ENCODE data around the gene GLIS1. TPM values are rescaled to one million over a fixed set of nuclear protein-coding genes. Genes with fewer than 3 reads are reported as not detected.

The GLIS1 gene
- total RNA-seq, 1 experiment from 2014 or later: 0.39 TPM

DNA sequence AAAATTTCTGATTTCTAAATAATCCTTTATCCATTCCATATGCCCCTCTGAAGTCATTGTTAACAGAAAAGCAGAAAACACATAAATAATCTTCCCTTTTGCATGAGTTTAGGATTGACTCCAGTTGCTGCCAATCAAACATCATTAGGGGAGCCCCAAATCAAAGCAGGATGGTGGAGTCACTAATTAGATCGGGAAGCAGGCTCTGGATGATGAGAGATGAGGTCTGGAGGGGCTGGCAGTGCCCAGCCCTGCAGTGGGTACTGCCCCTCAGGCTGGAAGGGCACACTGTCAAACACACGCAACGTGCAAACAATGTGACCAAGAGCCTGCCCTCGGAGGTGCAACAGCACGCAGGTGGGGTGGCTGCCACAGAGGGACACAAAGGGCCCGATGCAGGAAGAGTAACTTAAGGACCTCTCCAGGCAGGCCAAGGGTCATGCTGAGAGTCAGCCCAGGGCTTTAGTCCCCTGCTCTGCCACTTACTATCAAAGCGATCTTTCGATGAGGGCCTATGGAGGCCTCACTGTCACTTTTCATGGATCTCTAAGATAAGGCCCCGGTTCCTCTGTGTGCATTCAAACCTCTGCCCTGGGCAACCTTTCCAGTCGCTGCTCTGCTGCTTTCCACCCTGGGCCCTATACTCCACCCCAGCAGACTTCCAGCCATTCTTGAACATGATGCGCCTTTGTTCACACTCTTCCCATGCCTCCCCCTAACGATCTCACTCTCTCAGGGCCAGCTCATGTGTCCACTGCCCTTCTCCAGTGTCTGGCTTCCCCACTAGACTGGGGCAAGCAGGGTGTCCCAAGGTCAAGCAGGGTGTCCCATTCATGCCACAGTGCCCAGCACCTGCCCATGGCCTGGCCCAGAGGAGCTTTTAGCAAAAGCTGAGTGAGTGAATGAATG, 180.9 kb downstream of the GLIS1 start:
- ChIA-PET POLR2A (no interaction called here), RAD21 (ENCODE audit: low non-redundant PET in 1 of 2, low total read pairs in 2 of 2, uncharacterized antibody in 2 of 2, unreplicated experiment in 2 of 2) (no interaction called here), CTCF (no interaction called here)
- no peak overlapping the region for H3K4me3 ChIP-seq (replicated peaks in 1 of 2; ENCODE audit: low read depth in 1 of 2, low read length in 2 of 2)
- H4K20me1 ChIP-seq (ENCODE audit: insufficient read depth): no peaks in the 10 kb centered on the region
- no peaks in the 10 kb centered on the region for H3K9me2 ChIP-seq (ENCODE audit: insufficient read depth)
- H3K79me2 ChIP-seq (ENCODE audit: insufficient read depth, low read length): no peaks in the 10 kb centered on the region
- DNase-seq (ENCODE audit: low read depth, low spot score): no peak
- TF ChIP-seq, protein P1, sequence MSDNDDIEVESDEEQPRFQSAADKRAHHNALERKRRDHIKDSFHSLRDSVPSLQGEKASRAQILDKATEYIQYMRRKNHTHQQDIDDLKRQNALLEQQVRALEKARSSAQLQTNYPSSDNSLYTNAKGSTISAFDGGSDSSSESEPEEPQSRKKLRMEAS (IDR thresholded peaks at IDR 0.05): no peak
- TF ChIP-seq CBX3 (IDR thresholded peaks at IDR 0.05; ENCODE audit: low read depth): no peak
- BruUV-seq (replicated peaks): no TSS peak
- no peaks in the 10 kb centered on the region for H3K4me1 ChIP-seq (ENCODE audit: control insufficient read depth in 1 of 2, insufficient read depth in 2 of 2, low read length in 2 of 2)
- H3K27me3 ChIP-seq (ENCODE audit: insufficient read depth, low read length): peaks cover 4% of the 10 kb centered on the region; the same call in 1 of the 2 replicates
- no peak overlapping the region for H3K9ac ChIP-seq (ENCODE audit: low read length)
- no peaks in the 10 kb centered on the region; a peak in 1 of 4 replicates for H3K9me3 ChIP-seq (ENCODE audit: control insufficient read depth in 1 of 2, insufficient read depth in 1 of 2, low read depth in 1 of 2, low read length in 2 of 2)
- no peaks in the 10 kb centered on the region for H3K36me3 ChIP-seq (ENCODE audit: control insufficient read depth in 1 of 2, insufficient read depth in 2 of 2, low read length in 2 of 2)
- ATAC-seq: no peak
- no peak overlapping the region for H3K27ac ChIP-seq (ENCODE audit: low read depth, low read length)
- H2AFZ ChIP-seq (ENCODE audit: low read depth, low read length, poor library complexity, severe bottlenecking): no peak overlapping the region
- intact Hi-C loops (cut with micrococcal nuclease): no loop called here
- no peak overlapping the region for H3K4me2 ChIP-seq (ENCODE audit: low read length)

DNA sequence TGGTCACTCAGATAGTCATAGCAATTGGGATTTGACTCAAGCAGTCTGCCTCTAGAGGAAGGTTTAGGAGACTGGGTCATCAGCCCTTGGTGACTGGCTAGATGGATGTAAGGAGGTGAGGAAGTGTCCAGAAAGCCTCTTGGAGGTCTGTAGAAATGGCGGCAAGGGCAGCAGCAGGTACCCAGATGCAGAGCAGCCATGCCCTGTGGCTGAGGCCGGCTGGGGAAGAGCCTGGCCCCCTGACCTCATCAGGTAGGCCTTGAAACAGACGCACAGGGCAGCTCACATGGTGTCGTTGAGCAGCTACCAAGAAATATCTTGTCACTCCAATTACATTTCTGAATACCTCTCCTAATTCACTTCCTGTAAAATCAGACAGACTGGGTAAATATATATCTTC, 181.6 kb downstream of the GLIS1 start:
- RAD21 ChIA-PET (ENCODE audit: low non-redundant PET in 1 of 2, low total read pairs in 2 of 2, uncharacterized antibody in 2 of 2, unreplicated experiment in 2 of 2): no interaction called here
- H2AFZ ChIP-seq (ENCODE audit: low read depth, low read length, poor library complexity, severe bottlenecking): no peak overlapping the region
- no peaks in the 10 kb centered on the region for H3K27me3 ChIP-seq (ENCODE audit: insufficient read depth, low read length)
- POLR2A ChIA-PET: no interaction called here
- no peaks in the 10 kb centered on the region for H3K79me2 ChIP-seq (ENCODE audit: insufficient read depth, low read length)
- no peaks in the 10 kb centered on the region for H3K4me1 ChIP-seq (ENCODE audit: control insufficient read depth in 1 of 2, insufficient read depth in 2 of 2, low read length in 2 of 2)
- no peak for TF ChIP-seq JUND (IDR thresholded peaks at IDR 0.05)
- H3K4me3 ChIP-seq (replicated peaks in 1 of 2; ENCODE audit: low read depth in 1 of 2, low read length in 2 of 2): no peak overlapping the region
- H3K4me2 ChIP-seq (ENCODE audit: low read length): no peak overlapping the region
- H3K9me3 ChIP-seq (ENCODE audit: control insufficient read depth in 1 of 2, insufficient read depth in 1 of 2, low read depth in 1 of 2, low read length in 2 of 2): no peaks in the 10 kb centered on the region; a peak in 1 of 4 replicates
- no peaks in the 10 kb centered on the region for H3K9me2 ChIP-seq (ENCODE audit: insufficient read depth)
- intact Hi-C loops (cut with micrococcal nuclease): no loop called here
- no peaks in the 10 kb centered on the region for H4K20me1 ChIP-seq (ENCODE audit: insufficient read depth)
- no peaks in the 10 kb centered on the region for H3K36me3 ChIP-seq (ENCODE audit: control insufficient read depth in 1 of 2, insufficient read depth in 2 of 2, low read length in 2 of 2)
- H3K27ac ChIP-seq (ENCODE audit: low read depth, low read length): no peak overlapping the region
- DNase-seq (ENCODE audit: low read depth, low spot score) (no peak), ATAC-seq (no peak)
- BruUV-seq (replicated peaks): no TSS peak
- H3K9ac ChIP-seq (ENCODE audit: low read length): no peak overlapping the region
- CTCF ChIA-PET: no interaction called here
